GM21717 (cell line): Measurements from ENCODE around the gene MTMR3.
"Not testable (repeated sequence)": the region's sequence is repeated elsewhere in the genome, so short reads cannot be mapped to it uniquely, and the experiment has no call there.

Experiments
- ATAC-seq: cut with Tn5 transposase; IDR thresholded peaks from one replicate; pipeline ENCODE4 v1.9.1; 2021; ENCODE audit warnings: mild to moderate bottlenecking, moderate library complexity; ENCODE audit not compliant: unreplicated experiment

MTMR3 gene

DNA sequence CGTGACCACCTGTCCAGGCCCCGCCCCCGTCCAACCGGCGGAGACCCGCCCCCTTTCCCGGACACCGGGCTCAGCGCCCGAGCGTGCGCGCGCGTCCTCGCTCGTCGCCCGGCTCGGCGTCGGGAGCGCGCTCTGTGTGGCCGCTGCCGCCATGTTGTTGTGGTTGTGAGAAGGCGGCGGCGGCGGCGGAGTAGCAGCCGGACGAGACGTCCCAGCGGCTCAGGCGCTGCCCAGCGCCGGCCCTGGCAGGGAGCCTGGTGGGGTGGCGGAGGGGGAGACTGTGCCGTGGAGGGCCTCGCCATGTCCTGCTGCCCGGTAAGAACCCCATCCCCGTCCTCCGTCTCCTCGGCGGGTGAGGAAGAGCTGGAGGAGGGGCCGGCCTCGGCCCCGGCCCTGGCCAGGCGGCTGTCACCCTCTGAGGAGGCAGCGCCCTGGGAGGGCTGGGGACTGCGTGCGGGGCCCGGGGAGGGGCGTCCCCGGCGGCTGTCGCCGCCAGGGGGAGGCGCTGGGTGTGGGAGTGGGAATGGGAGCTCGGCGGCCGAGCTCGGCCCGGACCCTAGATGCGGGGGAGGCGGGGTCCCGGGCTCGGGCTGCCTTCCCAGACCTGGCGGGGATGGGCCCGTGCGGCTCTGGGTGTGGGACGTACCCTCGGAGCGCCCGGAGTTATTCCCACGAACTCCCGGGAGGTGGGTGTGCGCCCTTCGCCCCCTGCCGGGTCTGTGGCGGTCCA lies at the start of gene MTMR3:
TSS of gene MTMR3 (plus strand) at position 130 of the 730 bp plus-strand sequence. CDS start 87,886 bp downstream, outside the sequence.
- ATAC-seq, result peak; percentile 51

DNA sequence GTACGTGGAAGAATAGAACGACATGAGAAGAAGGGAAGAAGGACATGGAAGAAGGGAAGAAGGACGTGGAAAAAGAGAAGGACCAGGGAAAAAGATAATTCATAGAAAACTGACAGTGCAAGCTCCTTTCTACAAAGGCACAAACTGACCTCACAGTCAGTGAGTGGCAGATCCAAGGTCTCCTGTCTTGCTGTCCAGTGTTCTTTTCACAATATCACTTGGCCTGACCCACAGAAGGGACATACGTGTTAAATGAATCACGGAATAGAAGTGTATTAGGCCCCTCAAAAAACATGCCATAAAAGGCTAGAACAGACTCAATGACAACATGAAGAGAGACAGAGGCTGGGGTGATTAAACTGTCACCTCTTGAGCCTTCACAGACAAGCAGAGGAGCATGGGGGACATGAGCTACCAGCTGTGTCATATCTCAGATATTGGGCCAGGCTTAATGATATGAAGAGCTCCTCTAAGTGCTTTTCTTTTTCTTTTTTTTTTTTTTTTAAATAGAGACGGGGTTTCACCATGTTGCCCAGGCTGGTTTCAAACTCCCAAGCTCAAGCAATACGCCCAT lies 49.5 kb upstream of the MTMR3 start:
- ATAC-seq, result no peak

GRCh38 chr22:29834046-29834445 lies 48.9 kb upstream of the MTMR3 start:
- ATAC-seq, result no peak

- ATAC-seq, result not testable (repeated sequence)
Observed at GRCh38 chr22:29836791-29837370, 46.1 kb upstream of the MTMR3 start.

- ATAC-seq, result peak; percentile 88
Observed at GRCh38 chr22:29837741-29838598, 45.0 kb upstream of the MTMR3 start, which contains the start of gene ASCC2. ASCC2 (minus strand) TSS chr22:29838274; CDS start chr22:29832325, 5,949 bp downstream.

GRCh38 chr22:29838599-29838956 lies 44.4 kb upstream of the MTMR3 start:
- peak; percentile 9 for ATAC-seq

- no peak for ATAC-seq
Observed at GRCh38 chr22:29839039-29839438, 43.9 kb upstream of the MTMR3 start.

GRCh38 chr22:29840498-29840897 lies 42.5 kb upstream of the MTMR3 start:
- no peak for ATAC-seq

DNA sequence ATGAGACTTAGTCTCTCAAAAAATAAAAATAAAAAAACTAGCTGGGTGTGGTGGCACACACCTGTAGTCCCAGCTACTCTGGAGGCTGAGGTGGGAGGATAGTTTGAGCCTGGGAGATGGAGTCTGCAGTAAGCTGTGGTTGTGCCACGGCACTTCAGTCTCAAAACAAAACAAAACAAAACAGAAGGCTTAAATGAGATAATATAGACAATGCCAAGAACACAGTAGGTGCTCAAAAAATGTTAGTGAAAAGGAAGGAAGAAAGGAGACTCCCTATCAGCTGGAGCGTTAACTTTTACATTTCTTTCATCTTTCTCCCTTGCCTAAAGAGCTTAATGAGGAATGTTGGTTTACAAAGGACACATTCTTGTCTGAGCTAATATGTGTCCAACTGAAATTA lies 40.8 kb upstream of the MTMR3 start:
- ATAC-seq, result no peak

DNA sequence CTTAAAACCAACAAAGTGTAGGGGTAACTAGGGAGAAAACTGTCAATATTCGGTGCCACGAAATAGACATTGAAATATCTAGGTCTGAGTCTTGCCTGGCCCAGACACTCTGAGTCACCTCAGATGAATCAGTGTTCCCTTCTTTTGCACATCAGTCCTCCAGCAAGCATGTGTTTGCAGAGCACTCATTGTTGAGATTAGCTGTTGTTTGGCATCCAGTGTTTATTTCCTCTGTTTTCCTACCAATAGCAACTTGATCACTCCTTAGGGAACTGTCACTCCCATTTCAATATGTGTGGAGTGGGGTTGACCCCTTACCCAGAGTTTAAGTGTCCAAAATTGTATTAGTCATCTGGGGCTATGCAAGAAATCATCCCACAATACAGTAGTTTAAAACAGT lies 40.2 kb upstream of the MTMR3 start:
- ATAC-seq, result no peak

DNA sequence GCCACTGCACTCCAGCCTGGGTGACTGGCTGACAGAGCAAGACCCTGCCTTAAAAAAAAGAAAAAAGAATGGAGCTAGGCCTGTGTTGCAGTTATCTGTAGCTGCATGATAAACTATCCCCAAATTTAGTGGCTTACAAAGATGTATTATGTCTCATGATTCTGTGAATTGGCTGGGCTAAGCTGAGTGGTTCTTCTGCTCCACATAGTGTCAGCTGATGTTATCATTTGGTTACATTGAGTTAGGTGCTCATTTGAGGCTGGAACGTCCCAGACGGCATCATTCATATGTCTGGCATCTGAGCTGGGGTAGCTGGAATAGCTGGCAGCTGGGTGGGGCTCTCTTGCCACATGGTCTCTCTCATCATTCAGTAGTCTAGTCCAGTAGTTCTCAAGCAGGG lies 36.7 kb upstream of the MTMR3 start:
- ATAC-seq, result no peak

DNA sequence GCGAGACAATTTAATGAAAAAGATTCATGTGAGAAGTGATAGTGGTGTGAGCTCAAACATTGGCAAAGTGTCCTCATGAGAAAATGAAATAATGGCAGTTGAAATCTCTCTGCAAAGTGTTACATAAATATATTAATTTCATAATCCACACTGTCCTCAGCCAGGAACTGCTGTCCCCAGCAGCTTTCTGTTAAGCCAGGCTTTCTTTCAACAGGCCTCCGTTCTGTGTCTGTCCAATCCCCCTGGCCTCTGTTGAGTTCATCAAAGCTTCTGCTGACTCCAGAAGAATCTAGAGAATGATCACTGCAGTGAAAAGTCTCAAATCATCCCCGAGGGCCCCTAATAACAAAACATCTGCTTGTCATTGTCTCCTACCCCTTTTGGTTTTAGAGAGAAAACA lies 34.9 kb upstream of the MTMR3 start:
- no peak for ATAC-seq

GRCh38 chr22:29854432-29854831 lies 28.5 kb upstream of the MTMR3 start:
- ATAC-seq, result no peak

DNA sequence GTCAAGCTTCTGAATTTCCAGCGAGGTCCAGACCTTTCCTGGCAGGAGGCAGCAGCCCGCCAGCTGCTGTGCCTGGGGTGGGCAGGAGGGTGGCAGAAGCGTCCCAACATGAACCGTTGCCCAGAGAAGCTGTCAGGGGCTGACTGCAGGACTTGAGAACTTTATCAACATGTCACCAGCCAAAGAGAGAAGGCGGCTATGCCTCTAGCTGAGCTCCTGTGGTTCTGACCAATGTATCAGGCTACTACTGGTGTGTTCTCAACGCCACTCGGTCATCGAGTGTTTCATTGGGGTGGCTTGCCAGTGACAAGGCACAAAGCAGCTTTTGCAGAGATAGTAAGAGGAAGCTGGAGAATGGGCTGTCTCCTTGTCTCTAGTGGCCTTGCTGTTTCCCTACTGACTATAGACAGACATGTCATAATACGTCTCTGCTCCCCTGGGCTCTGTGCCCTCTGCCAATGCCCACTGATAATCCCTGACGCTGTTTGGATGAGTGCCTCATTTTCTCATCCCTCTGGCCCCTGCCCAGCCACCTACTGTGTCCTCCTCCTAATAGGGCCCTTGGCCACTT lies 27.3 kb upstream of the MTMR3 start:
- ATAC-seq, result no peak

- ATAC-seq, result no peak
Observed at GRCh38 chr22:29856496-29856895, 26.5 kb upstream of the MTMR3 start.

DNA sequence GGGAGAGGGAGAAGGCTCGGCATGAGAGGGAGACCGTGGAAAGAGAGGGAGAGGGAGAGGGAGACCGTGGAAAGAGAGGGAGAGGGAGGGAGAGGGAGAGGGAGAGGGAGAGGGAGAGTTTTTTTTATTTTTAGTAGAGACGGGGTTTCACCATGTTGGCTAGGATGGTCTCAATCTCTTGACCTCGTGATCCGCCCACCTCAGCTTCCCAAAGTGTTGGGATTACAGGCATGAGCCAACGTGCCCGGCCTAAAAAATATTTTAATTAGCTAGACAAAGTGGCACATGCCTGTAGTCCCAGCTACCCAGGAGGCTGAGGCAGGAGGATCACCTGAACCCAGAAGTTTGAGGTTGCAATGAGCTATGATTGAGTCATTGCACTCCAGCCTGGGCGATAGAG lies 23.9 kb upstream of the MTMR3 start:
- not testable (repeated sequence) for ATAC-seq

GRCh38 chr22:29860006-29860766 lies 22.8 kb upstream of the MTMR3 start:
- no peak for ATAC-seq

DNA sequence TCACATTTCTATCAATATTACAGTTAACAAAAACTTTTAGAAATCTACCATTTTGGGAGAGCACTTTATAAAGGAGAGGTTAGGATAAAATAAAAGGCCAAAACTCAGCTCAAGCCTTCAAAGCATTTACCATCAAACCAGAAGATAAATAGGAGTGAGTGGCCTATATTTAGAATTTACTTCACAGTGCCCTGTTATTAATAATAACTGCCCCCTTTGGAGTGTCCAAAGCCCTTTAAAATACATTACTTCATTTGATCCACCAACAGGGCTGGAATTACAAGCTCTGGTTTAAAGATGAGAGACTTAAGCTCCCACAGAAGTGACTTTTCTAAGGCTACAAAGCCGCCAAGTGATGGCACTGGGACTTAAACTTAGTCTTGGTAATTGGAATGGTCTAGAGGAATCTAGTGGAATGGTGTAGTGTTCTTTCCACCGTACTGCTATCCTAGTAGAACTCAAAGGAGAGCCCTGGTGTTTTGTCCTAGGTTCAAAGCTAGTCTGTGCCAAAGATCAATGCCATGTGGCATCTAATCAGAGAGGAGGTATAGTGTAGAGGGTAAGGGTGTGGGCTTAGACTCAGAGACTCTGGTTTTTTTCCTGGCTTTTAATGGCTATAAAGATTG lies 21.2 kb upstream of the MTMR3 start:
- no peak for ATAC-seq

GRCh38 chr22:29865572-29865971 lies 17.4 kb upstream of the MTMR3 start:
- not testable (repeated sequence) for ATAC-seq

- ATAC-seq, result no peak
Observed at GRCh38 chr22:29867260-29867659, 15.7 kb upstream of the MTMR3 start.
